OCI-M1 (cell line): ENCODE results near the gene SEC14L2.

Experiments
- DNase-seq: peaks from one replicate; lab custom pipeline; 2025; lab: John Stamatoyannopoulos, UW

SEC14L2 gene

DNA sequence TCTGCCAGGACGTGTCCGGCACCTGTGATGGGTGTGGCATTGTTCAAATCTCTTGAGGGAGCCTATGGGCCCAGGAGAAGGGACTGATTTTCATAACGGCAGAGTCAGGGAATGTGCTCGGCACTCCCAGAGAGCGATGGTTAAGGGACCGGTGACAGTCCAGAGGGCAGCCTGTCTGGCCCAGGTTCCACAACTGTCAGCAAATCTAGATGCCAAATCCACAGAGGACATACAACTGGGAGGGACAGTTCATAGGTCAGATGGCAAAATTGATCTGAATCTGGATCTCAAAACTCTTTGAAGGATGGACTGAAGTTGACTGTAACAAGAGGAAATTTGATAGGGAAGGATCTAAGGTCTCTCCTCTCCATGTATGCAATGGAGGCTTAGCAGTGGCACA is 7.5 kb downstream of the SEC14L2 start:
- no peak for DNase-seq

- DNase-seq = no peak
Observed at GRCh38 chr22:30405731-30406130, 8.9 kb downstream of the SEC14L2 start.

GRCh38 chr22:30406400-30406799 is 9.6 kb downstream of the SEC14L2 start:
- no peak for DNase-seq

GRCh38 chr22:30408388-30409102 is 11.7 kb downstream of the SEC14L2 start:
- peak; percentile 74 for DNase-seq

DNA sequence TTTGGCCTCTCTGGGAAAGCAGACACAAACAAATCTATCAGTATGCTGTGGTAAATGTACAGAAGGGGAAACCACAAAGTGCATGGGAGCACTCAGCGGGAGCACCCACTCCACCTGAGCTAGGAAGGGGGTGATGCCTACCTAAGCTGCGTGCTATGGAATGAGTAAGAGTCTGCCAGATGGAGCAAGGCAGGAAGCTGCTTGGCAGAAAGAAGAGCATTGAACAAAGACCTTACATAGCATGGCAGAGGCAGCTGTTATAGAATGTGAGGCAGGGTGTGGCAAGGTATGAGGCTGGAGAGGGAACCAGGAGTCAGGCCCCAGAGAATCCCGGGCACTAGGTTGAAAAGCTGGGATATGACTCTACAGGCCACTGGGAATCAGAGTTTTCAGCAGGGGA is 15.0 kb downstream of the SEC14L2 start:
- no peak for DNase-seq

GRCh38 chr22:30413001-30413400 is 16.2 kb downstream of the SEC14L2 start:
- no peak for DNase-seq

GRCh38 chr22:30413745-30414524 is 17.1 kb downstream of the SEC14L2 start:
- no peak for DNase-seq

DNA sequence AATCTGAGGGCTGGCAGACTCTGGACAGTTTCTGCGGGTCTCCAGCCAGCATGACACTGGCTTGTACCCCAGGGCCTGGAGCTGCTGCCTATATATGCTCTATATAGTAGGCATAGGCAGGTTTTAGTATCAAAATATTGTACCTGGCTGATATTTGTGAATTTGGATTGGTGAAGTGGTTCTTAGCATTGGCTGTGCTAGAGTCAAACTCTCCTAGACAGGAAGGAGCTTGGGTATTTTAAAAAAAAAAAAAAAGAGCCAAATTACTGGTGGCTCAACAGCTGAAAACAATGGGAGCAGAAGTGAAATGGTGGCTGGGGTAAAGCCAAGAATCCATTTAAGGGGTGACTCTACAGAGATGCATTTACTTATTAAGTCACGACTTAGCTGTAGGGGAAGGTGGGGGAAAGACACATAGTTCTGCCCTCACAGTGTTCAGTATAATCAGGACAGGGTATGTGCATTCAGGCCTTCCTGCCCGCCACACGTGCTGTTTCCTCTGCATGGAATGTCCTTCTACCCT is 17.8 kb downstream of the SEC14L2 start:
- no peak for DNase-seq

GRCh38 chr22:30416403-30416802 is 19.6 kb downstream of the SEC14L2 start:
- no peak for DNase-seq

- DNase-seq = no peak
Observed at GRCh38 chr22:30416837-30417236, 20.0 kb downstream of the SEC14L2 start.

- no peak for DNase-seq
Observed at GRCh38 chr22:30420347-30421125, 23.7 kb downstream of the SEC14L2 start.

- peak; percentile 90 for DNase-seq
Observed at GRCh38 chr22:30421695-30422480, 25.1 kb downstream of the SEC14L2 start.

GRCh38 chr22:30422481-30423300 is 25.9 kb downstream of the SEC14L2 start:
- peak; percentile 56 for DNase-seq

- DNase-seq = peak; percentile 59
Observed at GRCh38 chr22:30423301-30423958, 26.6 kb downstream of the SEC14L2 start.

DNA sequence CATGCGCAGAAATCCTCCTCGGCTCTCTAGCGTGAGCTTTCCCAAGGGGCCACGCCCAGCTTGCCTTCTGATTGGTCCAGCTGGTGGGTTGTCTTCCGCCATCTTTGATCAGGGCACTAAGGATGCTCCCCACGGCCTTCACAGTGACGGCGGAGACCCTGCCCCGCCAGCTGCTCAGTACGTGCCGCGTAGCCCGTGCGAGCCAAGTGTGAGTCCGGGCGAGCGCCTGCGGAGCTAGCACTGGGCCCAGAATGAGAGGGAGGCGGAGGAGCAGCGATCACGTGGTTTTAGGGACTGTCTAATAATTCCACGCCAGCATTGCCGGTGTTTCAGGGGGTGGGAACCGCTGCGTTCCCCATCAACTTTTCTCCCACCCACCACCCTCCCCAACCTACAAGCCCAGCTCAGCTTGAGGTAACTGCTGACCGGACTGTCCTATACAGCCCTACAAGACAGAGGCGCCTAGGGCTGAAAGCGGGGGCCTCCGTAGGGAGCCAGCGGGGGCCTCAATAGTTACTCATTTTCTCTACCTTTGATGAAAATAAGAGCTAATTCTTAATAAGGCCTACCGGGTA is 27.2 kb downstream of the SEC14L2 start:
- DNase-seq = peak; percentile 99

- DNase-seq = no peak
Observed at GRCh38 chr22:30424534-30425326, 27.9 kb downstream of the SEC14L2 start.

- DNase-seq = no peak
Observed at GRCh38 chr22:30425327-30425615, 28.5 kb downstream of the SEC14L2 start.

GRCh38 chr22:30425616-30426387 is 29.0 kb downstream of the SEC14L2 start, which contains the start of gene MTFP1:
MTFP1 (plus strand) TSS chr22:30425768; CDS start chr22:30425880, 112 bp downstream.
- DNase-seq = peak; percentile 83
